SK-N-SH (cell line): ENCODE results near the gene OSBPL9.

ENCODE experiments used
- EP300 ChIP-seq, 2 experiments: IDR thresholded peaks; 2 replicates each; pipeline versions ENCODE4 v1.4.0 to v1.6.1; 2012; ENCODE audit warnings: borderline replicate concordance in 1 of 2, low read depth in 1 of 2, low read length in 1 of 2
- GABPA ChIP-seq: IDR thresholded peaks from 2 replicates; pipeline ENCODE4 v1.4.0; 2012; ENCODE audit warnings: low read depth, mild to moderate bottlenecking
- MXI1 ChIP-seq: IDR thresholded peaks from 2 replicates; pipeline ENCODE4 v1.6.1; 2012; ENCODE audit warnings: mild to moderate bottlenecking, low read depth, low read length, improper control_type of control experiment
- RAD21 ChIP-seq: IDR thresholded peaks from 2 replicates; pipeline ENCODE4 v1.6.1; 2012; ENCODE audit warnings: mild to moderate bottlenecking, low read length
- TF ChIP-seq, protein P1 (sequence below): fragments of 200-600 bp; sonication (generic); IDR thresholded peaks from 2 replicates; pipeline ENCODE4 v1.6.1; 2017; ENCODE audit warnings: antibody characterized with exemption, mild to moderate bottlenecking, moderate library complexity

GRCh38 chr1:51728611-51729155 lies 111.8 kb downstream of the OSBPL9 start:
- TF ChIP-seq MXI1 (no peak; the same call in 1 of the 2 replicates), EP300 (IDR thresholded peaks at IDR 0.05; ENCODE audit: borderline replicate concordance in 1 of 2, low read depth in 1 of 2, low read length in 1 of 2) (no peak), RAD21 (no peak), GABPA (no peak)
- TF ChIP-seq, protein P1, sequence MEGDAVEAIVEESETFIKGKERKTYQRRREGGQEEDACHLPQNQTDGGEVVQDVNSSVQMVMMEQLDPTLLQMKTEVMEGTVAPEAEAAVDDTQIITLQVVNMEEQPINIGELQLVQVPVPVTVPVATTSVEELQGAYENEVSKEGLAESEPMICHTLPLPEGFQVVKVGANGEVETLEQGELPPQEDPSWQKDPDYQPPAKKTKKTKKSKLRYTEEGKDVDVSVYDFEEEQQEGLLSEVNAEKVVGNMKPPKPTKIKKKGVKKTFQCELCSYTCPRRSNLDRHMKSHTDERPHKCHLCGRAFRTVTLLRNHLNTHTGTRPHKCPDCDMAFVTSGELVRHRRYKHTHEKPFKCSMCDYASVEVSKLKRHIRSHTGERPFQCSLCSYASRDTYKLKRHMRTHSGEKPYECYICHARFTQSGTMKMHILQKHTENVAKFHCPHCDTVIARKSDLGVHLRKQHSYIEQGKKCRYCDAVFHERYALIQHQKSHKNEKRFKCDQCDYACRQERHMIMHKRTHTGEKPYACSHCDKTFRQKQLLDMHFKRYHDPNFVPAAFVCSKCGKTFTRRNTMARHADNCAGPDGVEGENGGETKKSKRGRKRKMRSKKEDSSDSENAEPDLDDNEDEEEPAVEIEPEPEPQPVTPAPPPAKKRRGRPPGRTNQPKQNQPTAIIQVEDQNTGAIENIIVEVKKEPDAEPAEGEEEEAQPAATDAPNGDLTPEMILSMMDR, result no peak
